Brain microvascular endothelial cell (primary cell): ENCODE results near the gene SUPT3H.
"Not testable (repeated sequence)": the region's sequence is repeated elsewhere in the genome, so short reads cannot be mapped to it uniquely, and the experiment has no call there.

Experiments used
- DNase-seq: peaks from one replicate; pipeline ENCODE4 v3.0.0-alpha.2; 2020
- H3K27ac ChIP-seq: fragments of 250-450 bp; sonication (Bioruptor Pico); 2 replicates; pipeline ENCODE4 v1.5.1; 2020; ENCODE audit warnings: mild to moderate bottlenecking, moderate library complexity
- H3K27me3 ChIP-seq: fragments of 250-450 bp; sonication (Bioruptor Pico); replicated peaks from 2 replicates; pipeline ENCODE4 v1.5.1; 2020; ENCODE audit warnings: mild to moderate bottlenecking
- H3K36me3 ChIP-seq: fragments of 250-450 bp; sonication (Bioruptor Pico); replicated peaks from 2 replicates; pipeline ENCODE4 v1.5.1; 2020; ENCODE audit warnings: mild to moderate bottlenecking
- H3K4me3 ChIP-seq: 2 replicates; pipeline ENCODE4 v1.5.1; 2011; ENCODE audit warnings: low read depth, mild to moderate bottlenecking, control low read depth, low read length, moderate library complexity
- in situ Hi-C: cut with HindIII; loops from 2 replicates; pipeline ENCODE4 v1.10.0; 2017; ENCODE audit warnings: low sequenced_read_pairs, low pct_ligation_motif_present
- TF ChIP-seq, protein P1 (sequence below): IDR thresholded peaks from 2 replicates; pipeline ENCODE4 v1.5.1; 2011; ENCODE audit warnings: low read depth, mild to moderate bottlenecking, moderate library complexity, low read length, control low read depth, inconsistent platforms; ENCODE audit errors: missing control alignments

SUPT3H gene

DNA sequence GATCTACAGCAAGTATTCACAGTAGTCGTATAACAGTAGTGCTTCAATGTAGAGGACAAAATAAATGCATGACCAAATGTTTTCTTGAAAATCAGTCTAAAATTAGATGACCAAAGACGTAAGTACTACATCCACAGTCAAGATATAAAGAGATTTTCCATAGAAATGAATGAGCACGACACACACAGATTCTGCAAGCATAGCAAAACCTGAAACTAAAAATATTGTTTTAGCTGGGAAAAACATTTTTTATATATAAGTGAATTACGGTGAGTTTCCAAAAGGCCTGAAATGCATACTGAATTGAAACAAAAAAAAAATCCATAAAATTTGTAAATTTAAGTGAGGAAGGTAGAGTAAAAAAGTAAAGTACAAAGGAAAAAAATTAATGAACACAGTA is 217.4 kb downstream of the SUPT3H start:
- in situ Hi-C loops: no loop called here
- Histone ChIP-seq H3K27me3 (no peaks in the 10 kb centered on the region), H3K27ac (no peak overlapping the region), H3K36me3 (no peaks in the 10 kb centered on the region), H3K4me3 (no peak overlapping the region)
- DNase-seq: no peak
- TF ChIP-seq, protein P1, sequence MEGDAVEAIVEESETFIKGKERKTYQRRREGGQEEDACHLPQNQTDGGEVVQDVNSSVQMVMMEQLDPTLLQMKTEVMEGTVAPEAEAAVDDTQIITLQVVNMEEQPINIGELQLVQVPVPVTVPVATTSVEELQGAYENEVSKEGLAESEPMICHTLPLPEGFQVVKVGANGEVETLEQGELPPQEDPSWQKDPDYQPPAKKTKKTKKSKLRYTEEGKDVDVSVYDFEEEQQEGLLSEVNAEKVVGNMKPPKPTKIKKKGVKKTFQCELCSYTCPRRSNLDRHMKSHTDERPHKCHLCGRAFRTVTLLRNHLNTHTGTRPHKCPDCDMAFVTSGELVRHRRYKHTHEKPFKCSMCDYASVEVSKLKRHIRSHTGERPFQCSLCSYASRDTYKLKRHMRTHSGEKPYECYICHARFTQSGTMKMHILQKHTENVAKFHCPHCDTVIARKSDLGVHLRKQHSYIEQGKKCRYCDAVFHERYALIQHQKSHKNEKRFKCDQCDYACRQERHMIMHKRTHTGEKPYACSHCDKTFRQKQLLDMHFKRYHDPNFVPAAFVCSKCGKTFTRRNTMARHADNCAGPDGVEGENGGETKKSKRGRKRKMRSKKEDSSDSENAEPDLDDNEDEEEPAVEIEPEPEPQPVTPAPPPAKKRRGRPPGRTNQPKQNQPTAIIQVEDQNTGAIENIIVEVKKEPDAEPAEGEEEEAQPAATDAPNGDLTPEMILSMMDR: no peak

DNA sequence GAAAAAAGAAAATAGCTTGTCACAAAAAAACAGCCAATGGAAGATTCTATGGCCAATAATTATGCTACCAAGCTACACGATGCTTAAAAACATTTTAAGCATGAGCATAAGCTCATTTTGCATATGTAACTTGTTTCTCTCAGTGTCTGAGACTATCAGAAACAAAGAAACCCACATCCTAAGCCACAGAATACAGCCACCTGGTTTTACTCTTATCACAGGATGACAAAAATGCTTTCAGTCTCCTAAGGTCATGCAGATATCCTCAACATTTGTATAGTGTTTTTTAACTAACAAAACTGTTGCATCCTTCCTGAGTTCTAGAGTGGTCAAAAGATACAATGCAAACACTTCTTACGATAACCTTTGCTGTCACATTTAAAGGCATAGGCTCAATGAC is 221.7 kb downstream of the SUPT3H start:
- H3K36me3 ChIP-seq: no peaks in the 10 kb centered on the region
- TF ChIP-seq, protein P1: no peak
- in situ Hi-C loops: no loop called here
- no peak for DNase-seq
- no peak overlapping the region for H3K4me3 ChIP-seq
- H3K27me3 ChIP-seq: no peaks in the 10 kb centered on the region
- no peak overlapping the region for H3K27ac ChIP-seq

DNA sequence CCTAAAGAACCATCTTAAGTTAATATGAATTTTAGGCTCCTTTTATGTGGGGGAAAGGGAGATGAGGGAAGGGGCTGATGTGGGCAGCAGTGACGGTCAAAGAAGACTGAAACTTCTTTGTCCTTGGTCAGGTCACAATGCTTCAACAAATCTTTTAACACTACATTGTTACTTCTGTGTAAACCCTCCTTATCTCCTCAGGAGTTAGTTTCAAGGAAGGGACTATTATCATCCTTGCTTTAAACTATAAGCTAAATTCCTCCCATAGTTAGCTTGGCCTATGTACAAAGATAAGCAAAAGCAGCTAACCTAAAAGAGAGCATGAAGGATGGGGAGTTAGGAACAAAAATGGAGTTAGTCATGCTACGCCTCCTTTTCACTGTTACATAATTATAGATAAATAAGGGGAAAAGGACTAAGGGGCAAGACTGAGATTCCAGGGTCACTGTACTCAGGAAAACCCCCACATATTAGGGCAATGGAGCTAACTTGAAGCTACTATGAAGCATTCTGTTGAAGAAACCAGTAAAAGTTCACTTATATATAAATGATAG is 222.3 kb downstream of the SUPT3H start:
- no peak for DNase-seq

DNA sequence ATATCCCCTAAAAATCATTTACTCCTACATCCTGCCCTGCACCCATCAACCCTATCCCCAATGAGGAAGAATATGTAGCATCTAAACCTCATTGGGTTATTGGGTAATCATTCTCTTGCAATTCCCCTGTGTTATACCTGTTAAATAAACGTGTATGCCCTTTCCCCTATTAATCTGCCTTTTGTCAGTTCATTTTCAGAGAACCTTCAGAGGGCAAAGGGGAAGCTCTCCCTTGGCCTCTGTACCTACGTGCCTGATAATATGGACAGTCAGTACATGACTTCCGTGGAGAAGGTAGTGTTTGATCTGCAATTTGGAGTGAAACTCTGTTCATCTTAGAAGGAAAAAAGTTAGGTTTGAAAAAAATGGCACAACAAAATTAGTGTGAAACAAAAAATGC is 223.1 kb downstream of the SUPT3H start:
- TF ChIP-seq, protein P1: no peak
- Histone ChIP-seq H3K27ac (no peak overlapping the region), H3K36me3 (no peaks in the 10 kb centered on the region), H3K4me3 (no peak overlapping the region), H3K27me3 (no peaks in the 10 kb centered on the region)
- no peak for DNase-seq
- in situ Hi-C loops: no loop called here

More for the DNA sequence above, 222.3 kb downstream of the SUPT3H start:
- no peaks in the 10 kb centered on the region for H3K27me3 ChIP-seq
- in situ Hi-C loops: no loop called here
- TF ChIP-seq, protein P1: no peak
- H3K4me3 ChIP-seq: no peak overlapping the region
- H3K36me3 ChIP-seq: no peaks in the 10 kb centered on the region
- no peak overlapping the region for H3K27ac ChIP-seq

DNA sequence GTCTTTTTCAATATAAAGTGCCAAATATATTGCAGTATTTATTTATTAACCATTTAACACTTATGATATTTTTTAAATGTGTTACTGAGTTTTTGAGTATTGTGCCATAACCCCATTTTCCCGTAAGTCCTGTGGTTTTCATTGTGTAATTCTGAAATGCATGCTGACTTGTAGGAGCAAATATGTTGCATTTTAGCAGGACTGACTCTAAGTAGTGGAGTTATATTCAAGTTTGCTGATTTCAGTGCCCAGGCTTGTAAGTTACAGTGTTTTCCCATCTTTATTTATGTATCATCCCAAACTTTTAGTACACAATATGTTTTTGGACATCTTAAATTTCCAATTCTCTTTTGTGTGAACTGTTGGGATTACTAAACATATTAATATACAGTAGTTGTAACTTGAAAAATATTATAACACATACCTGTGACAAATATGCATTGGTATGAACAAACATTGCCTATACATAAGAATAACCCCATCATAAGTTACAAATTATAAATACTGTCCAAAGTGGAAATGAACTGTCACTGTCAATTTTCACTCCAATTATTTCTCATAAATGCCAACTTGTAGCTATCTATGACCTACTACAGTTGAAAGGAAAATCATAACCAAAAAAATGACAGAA is 228.9 kb downstream of the SUPT3H start:
- DNase-seq: no peak
- Histone ChIP-seq H3K27me3 (no peaks in the 10 kb centered on the region), H3K36me3 (no peaks in the 10 kb centered on the region), H3K4me3 (no peak overlapping the region), H3K27ac (no peak overlapping the region)
- in situ Hi-C loops: no loop called here
- TF ChIP-seq, protein P1: no peak

DNA sequence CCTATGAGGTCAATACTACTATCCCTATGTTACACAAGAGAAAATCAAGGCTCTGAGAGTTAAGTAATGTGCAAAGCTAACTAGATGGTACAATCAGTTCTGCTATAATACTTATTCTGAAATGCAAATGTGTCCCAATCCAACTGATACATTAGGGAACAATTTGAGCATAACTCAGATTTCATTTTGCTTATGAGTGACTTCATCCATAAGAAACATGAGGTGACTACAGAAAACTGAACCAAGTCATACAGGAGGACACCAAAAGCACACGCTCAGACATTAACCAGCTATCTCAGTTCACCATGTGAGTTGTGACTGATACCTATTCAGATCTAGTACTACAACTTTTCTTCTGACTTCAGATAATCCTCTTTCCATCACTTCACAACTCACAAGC is 229.5 kb downstream of the SUPT3H start:
- H3K27ac ChIP-seq: no peak overlapping the region
- H3K36me3 ChIP-seq: no peaks in the 10 kb centered on the region
- no peaks in the 10 kb centered on the region for H3K27me3 ChIP-seq
- no peak for DNase-seq
- TF ChIP-seq, protein P1: no peak
- H3K4me3 ChIP-seq: no peak overlapping the region
- in situ Hi-C loops: no loop called here

DNA sequence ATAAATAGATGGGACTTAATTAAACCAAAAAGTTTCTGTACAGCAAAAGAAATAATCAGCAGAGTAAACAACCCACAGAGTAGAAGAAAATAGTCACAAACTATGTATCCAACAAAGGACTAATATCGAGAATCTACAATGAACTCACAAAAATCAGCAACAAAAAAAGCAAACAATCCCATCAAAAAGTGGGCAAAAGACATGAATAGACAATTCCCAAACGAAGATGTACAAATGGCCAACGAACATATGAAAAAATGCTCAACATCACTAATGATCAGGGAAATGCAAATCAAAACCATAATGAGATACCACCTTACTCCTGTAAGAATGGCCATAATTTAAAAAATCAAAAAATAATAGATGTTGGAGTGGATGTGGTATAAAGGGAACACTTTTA is 232.1 kb downstream of the SUPT3H start:
- H3K27me3 ChIP-seq, H3K36me3 ChIP-seq, in situ Hi-C loops, H3K4me3 ChIP-seq, DNase-seq, H3K27ac ChIP-seq: not testable (repeated sequence)
